Neuronal stem cell (in vitro differentiated cells): Measurements from ENCODE around the gene UNC45A.

Source experiments
- DNase-seq: peaks from one replicate; pipeline ENCODE4 v3.0.0-alpha.2; 2013; ENCODE audit warnings: low spot score
- H2AFZ ChIP-seq: one replicate; pipeline ENCODE4 v1.6.1; 2013; ENCODE audit warnings: mild to moderate bottlenecking, low read length, inconsistent platforms
- H2AK5ac ChIP-seq: 2 replicates; pipeline ENCODE4 v1.6.1; 2013; ENCODE audit warnings: low read depth, mild to moderate bottlenecking, inconsistent platforms, low read length, moderate library complexity, mixed read lengths
- H2BK120ac ChIP-seq: 2 replicates; pipeline ENCODE4 v1.6.1; 2013; ENCODE audit warnings: low read depth, mild to moderate bottlenecking, inconsistent platforms, low read length, moderate library complexity, mixed read lengths
- H2BK12ac ChIP-seq: one replicate; pipeline ENCODE4 v1.6.1; 2013; ENCODE audit warnings: low read length, inconsistent platforms
- H2BK15ac ChIP-seq: 2 replicates; pipeline ENCODE4 v1.6.1; 2013; ENCODE audit warnings: mild to moderate bottlenecking, low read length, inconsistent platforms, mixed read lengths
- H2BK5ac ChIP-seq: one replicate; pipeline ENCODE4 v1.6.1; 2013; ENCODE audit warnings: inconsistent platforms, mild to moderate bottlenecking, low read length, moderate library complexity
- H3K14ac ChIP-seq: one replicate; pipeline ENCODE4 v1.6.1; 2013; ENCODE audit warnings: low read length, inconsistent platforms
- H3K18ac ChIP-seq: 2 replicates; pipeline ENCODE4 v1.6.1; 2013; ENCODE audit warnings: low read length, inconsistent platforms
- H3K23ac ChIP-seq: 2 replicates; pipeline ENCODE4 v1.6.1; 2013; ENCODE audit warnings: low read depth, mild to moderate bottlenecking, mixed read lengths, low read length, inconsistent platforms; ENCODE audit not compliant: poor library complexity
- H3K27ac ChIP-seq: replicated peaks from 3 replicates; pipeline ENCODE4 v1.5.1; 2013; ENCODE audit warnings: low read length, inconsistent platforms
- H3K27me3 ChIP-seq, 3 experiments: 2 replicates each; pipeline ENCODE4 v1.6.1; 2013; ENCODE audit warnings: low read length in 3 of 3, mild to moderate bottlenecking in 2 of 3, inconsistent platforms in 1 of 3, low read depth in 1 of 3, mixed read lengths in 1 of 3, moderate library complexity in 1 of 3; ENCODE audit not compliant: control insufficient read depth in 3 of 3, insufficient read depth in 3 of 3
- H3K36me3 ChIP-seq, 2 donors: replicated peaks in 1 of 2; 2 replicates each; pipeline ENCODE4 v1.6.1; 2013; ENCODE audit warnings: low read length in 2 of 2; ENCODE audit not compliant: control insufficient read depth in 2 of 2, insufficient read depth in 2 of 2
- H3K4ac ChIP-seq: 2 replicates; pipeline ENCODE4 v1.6.1; 2013; ENCODE audit warnings: inconsistent platforms, mild to moderate bottlenecking, low read length, moderate library complexity
- H3K4me1 ChIP-seq, 2 donors: 1 replicate in 1 of 2; 2 replicates in 1 of 2; pipeline ENCODE4 v1.6.1; 2013; ENCODE audit warnings: low read length in 2 of 2, low read depth in 1 of 2; ENCODE audit not compliant: control insufficient read depth in 2 of 2, insufficient read depth in 1 of 2
- H3K4me2 ChIP-seq: one replicate; pipeline ENCODE4 v1.6.1; 2013; ENCODE audit warnings: mild to moderate bottlenecking, low read length, inconsistent platforms; ENCODE audit not compliant: insufficient read depth, poor library complexity, severe bottlenecking
- H3K4me3 ChIP-seq, 2 donors: 2 replicates each; pipeline ENCODE4 v1.5.1; 2013; ENCODE audit warnings: low read length in 2 of 2, mild to moderate bottlenecking in 2 of 2, inconsistent platforms in 1 of 2, moderate library complexity in 1 of 2
- H3K79me1 ChIP-seq: one replicate; pipeline ENCODE4 v1.6.1; 2013; ENCODE audit warnings: low read depth, mild to moderate bottlenecking, inconsistent platforms, low read length, moderate library complexity
- H3K9ac ChIP-seq: one replicate; pipeline ENCODE4 v1.6.1; 2013; ENCODE audit warnings: mild to moderate bottlenecking, low read depth, low read length, inconsistent platforms; ENCODE audit not compliant: poor library complexity
- H3K9me3 ChIP-seq, 2 donors: replicated peaks in 1 of 2; 2 replicates each; pipeline versions ENCODE3 to v1.6.1; 2013; ENCODE audit warnings: low read length in 2 of 2, mild to moderate bottlenecking in 2 of 2, inconsistent platforms in 1 of 2, low read depth in 1 of 2, mixed read lengths in 1 of 2, moderate library complexity in 1 of 2; ENCODE audit not compliant: control insufficient read depth in 2 of 2, insufficient read depth in 1 of 2
- H4K8ac ChIP-seq: one replicate; pipeline ENCODE4 v1.6.1; 2013; ENCODE audit warnings: low read depth, mild to moderate bottlenecking, inconsistent platforms, low read length, moderate library complexity
- H4K91ac ChIP-seq: one replicate; pipeline ENCODE4 v1.6.1; 2013; ENCODE audit warnings: low read length, low read depth, mild to moderate bottlenecking, inconsistent platforms; ENCODE audit not compliant: poor library complexity
- WGBS, 2 donors: extraction: QIAGEN DNeasy Blood & Tissue Kit; methylation state at CpG; one replicate each; pipeline ENCODE4 v1.1.7; 2013; ENCODE audit warnings: missing lambda C conversion rate in 2 of 2, mixed read lengths in 1 of 2; ENCODE audit not compliant: insufficient read length in 2 of 2, insufficient replicate concordance in 1 of 2; ENCODE audit errors: extremely low coverage in 2 of 2; 5-methylcytosine and 5-hydroxymethylcytosine counted together

UNC45A gene

GRCh38 chr15:90905306-90906180, 29.5 kb upstream of the UNC45A start:
- peaks cover 6 to 9% of the 10 kb centered on the region in 2 donors for H3K4me1 ChIP-seq
- no peaks in the 10 kb centered on the region for H3K79me1 ChIP-seq
- peak overlapping the region; percentile 30 for H2BK12ac ChIP-seq
- H3K4me2 ChIP-seq = no peak overlapping the region
- H3K9ac ChIP-seq = no peak overlapping the region
- H2BK120ac ChIP-seq = no peak overlapping the region
- H3K4me3 ChIP-seq = no peak overlapping the region
- H3K27ac ChIP-seq = no peak overlapping the region
- H2BK15ac ChIP-seq = peak overlapping the region; percentile 14
- WGBS, 2 donors = no CpG with 5 or more reads among the region's 28 CpGs
- no peak for DNase-seq
- no peak overlapping the region for H3K18ac ChIP-seq
- H3K23ac ChIP-seq = peak overlapping the region; percentile 32
- H3K4ac ChIP-seq = no peak overlapping the region
- H4K8ac ChIP-seq = no peak overlapping the region
- H3K9me3 ChIP-seq = peaks cover 0 to 2% of the 10 kb centered on the region in 2 donors
- no peak overlapping the region for H2BK5ac ChIP-seq
- peaks cover 0 to 4% (median 0%) of the 10 kb centered on the region in 3 experiments for H3K27me3 ChIP-seq
- H2AFZ ChIP-seq = no peak overlapping the region
- peaks cover 30 to 54% of the 10 kb centered on the region in 2 donors for H3K36me3 ChIP-seq
- H3K14ac ChIP-seq = no peak overlapping the region
- no peak overlapping the region for H4K91ac ChIP-seq
- H2AK5ac ChIP-seq = no peak overlapping the region

- Histone ChIP-seq H3K4me3 (no peak overlapping the region), H3K4me1 (peaks cover 6 to 9% of the 10 kb centered on the region in 2 donors), H3K9ac (peak overlapping the region; percentile 30), H4K91ac (no peak overlapping the region), H2AK5ac (no peak overlapping the region), H3K23ac (peak overlapping the region; percentile 2), H2BK12ac (peak overlapping the region; percentile 30), H3K79me1 (no peaks in the 10 kb centered on the region), H3K9me3 (peaks cover 0 to 2% of the 10 kb centered on the region in 2 donors), H2BK120ac (no peak overlapping the region), H3K18ac (no peak overlapping the region), H3K27ac (no peak overlapping the region), H2AFZ (no peak overlapping the region), H3K27me3 (peaks cover 0 to 4% (median 0%) of the 10 kb centered on the region in 3 experiments), H3K4ac (no peak overlapping the region), H3K14ac (no peak overlapping the region), H2BK15ac (no peak overlapping the region), H3K36me3 (peaks cover 37 to 62% of the 10 kb centered on the region in 2 donors), H2BK5ac (no peak overlapping the region), H4K8ac (peak overlapping the region; percentile 27), H3K4me2 (no peak overlapping the region)
- DNase-seq = no peak
- WGBS, 2 donors = no CpG with 5 or more reads among the region's 11 CpGs
Measured at GRCh38 chr15:90906181-90906849, 28.8 kb upstream of the UNC45A start.

- no peak overlapping the region for H3K4me2 ChIP-seq
- H3K4me3 ChIP-seq = no peak overlapping the region
- peaks cover 0 to 2% of the 10 kb centered on the region in 2 donors for H3K9me3 ChIP-seq
- no peak overlapping the region for H4K8ac ChIP-seq
- no peak overlapping the region for H3K4ac ChIP-seq
- no peak overlapping the region for H3K27ac ChIP-seq
- no peak overlapping the region for H2AFZ ChIP-seq
- H2BK120ac ChIP-seq = no peak overlapping the region
- no peak overlapping the region for H4K91ac ChIP-seq
- no peak overlapping the region for H3K18ac ChIP-seq
- H3K4me1 ChIP-seq = peaks cover 6% of the 10 kb centered on the region in 2 donors
- no peak overlapping the region for H2BK12ac ChIP-seq
- H3K9ac ChIP-seq = no peak overlapping the region
- peaks cover 0 to 4% (median 0%) of the 10 kb centered on the region in 3 experiments for H3K27me3 ChIP-seq
- no peak overlapping the region for H3K23ac ChIP-seq
- H2BK15ac ChIP-seq = no peak overlapping the region
- DNase-seq = no peak
- peaks cover 44 to 70% of the 10 kb centered on the region in 2 donors for H3K36me3 ChIP-seq
- no peaks in the 10 kb centered on the region for H3K79me1 ChIP-seq
- no peak overlapping the region for H3K14ac ChIP-seq
- no peak overlapping the region for H2AK5ac ChIP-seq
- no CpG with 5 or more reads among the region's 15 CpGs for whole genome bisulfite sequencing, 2 donors
- no peak overlapping the region for H2BK5ac ChIP-seq
Measured at GRCh38 chr15:90907051-90907660, 27.9 kb upstream of the UNC45A start.
